ENCODE measurements around the gene TMEM69. TPM values are rescaled to one million over a fixed set of nuclear protein-coding genes. Genes with fewer than 3 reads are reported as not detected.
A peak's percentile ranks its signal among the peaks of the same experiment; 100 is the strongest.

TMEM69 gene
- total and polyA plus RNA-seq, 11 donors = 18.7 to 38.5 (median 25.2) TPM

DNA sequence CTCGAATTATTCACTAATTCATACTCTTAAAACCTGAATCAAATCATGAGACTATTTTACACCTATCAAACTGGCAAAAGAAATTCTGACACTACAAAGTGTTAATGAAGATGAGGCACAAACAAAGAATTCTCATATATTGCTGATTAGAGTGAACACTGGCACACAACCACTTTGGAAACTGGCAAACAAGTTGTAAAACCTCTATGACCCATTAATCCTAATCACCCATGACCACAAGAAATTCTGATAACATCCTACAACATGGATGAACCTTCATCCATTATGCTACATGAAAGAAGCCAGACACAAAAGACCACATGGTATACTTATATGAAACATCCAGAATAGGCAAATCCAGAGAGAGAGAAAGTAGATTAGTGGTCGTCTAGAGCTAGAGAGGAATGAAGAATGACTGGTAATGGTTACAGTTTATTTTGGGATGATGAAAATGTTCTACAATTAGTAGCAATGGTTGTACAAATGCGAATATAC, 10.2 kb upstream of the TMEM69 start:
- Histone ChIP-seq H3K4me3 (no peak overlapping the region), H3K4me1 (peaks cover 6 to 100% (median 95%) of the 10 kb centered on the region in 12 donors), H3K27me3 (no peaks in the 10 kb centered on the region), H3K9me3 (no peaks in the 10 kb centered on the region), H3K27ac (peak overlapping the region in 9 of 12 donors; percentile 33 to 73 (median 65)), H3K36me3 (peaks cover 0 to 5% (median 0%) of the 10 kb centered on the region in 9 donors)
- no peak for DNase-seq
- TF ChIP-seq POLR2A (IDR thresholded peaks at IDR 0.05) = no peak
- TF ChIP-seq, protein P1, sequence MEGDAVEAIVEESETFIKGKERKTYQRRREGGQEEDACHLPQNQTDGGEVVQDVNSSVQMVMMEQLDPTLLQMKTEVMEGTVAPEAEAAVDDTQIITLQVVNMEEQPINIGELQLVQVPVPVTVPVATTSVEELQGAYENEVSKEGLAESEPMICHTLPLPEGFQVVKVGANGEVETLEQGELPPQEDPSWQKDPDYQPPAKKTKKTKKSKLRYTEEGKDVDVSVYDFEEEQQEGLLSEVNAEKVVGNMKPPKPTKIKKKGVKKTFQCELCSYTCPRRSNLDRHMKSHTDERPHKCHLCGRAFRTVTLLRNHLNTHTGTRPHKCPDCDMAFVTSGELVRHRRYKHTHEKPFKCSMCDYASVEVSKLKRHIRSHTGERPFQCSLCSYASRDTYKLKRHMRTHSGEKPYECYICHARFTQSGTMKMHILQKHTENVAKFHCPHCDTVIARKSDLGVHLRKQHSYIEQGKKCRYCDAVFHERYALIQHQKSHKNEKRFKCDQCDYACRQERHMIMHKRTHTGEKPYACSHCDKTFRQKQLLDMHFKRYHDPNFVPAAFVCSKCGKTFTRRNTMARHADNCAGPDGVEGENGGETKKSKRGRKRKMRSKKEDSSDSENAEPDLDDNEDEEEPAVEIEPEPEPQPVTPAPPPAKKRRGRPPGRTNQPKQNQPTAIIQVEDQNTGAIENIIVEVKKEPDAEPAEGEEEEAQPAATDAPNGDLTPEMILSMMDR (IDR thresholded peaks at IDR 0.05) = no peak
- intact Hi-C loops (cut with DNase I) = no loop called here
- no peak for ATAC-seq
- WGBS, 4 donors = 57 to 65% (median 60%) methylated on average over 3 of the region's 3 CpGs

DNA sequence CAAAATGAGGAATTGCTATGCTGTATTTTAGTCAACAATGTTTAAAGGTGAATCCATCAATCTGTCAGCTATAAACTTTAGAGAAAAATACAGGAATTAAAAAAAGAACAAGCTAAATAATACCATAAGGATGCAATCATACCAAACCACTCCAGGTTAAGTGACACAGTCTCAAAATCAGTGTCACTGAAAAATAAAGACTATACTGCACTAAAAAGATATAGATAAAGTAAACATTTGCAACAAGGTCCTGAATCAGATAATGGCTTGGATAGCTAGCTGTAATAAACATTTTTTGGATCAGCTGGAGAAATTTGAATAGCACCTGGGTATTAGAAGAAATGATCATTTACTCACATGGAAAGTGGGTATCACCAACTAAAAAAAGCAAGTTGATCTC, 9.5 kb upstream of the TMEM69 start:
- peak overlapping the region in 2 of 12 donors; percentile 10 to 13 for H3K4me3 ChIP-seq
- no peaks in the 10 kb centered on the region for H3K9me3 ChIP-seq
- no peaks in the 10 kb centered on the region for H3K27me3 ChIP-seq
- no peak for DNase-seq
- peaks cover 6 to 100% (median 95%) of the 10 kb centered on the region in 12 donors for H3K4me1 ChIP-seq
- no peak for ATAC-seq
- H3K27ac ChIP-seq = peak overlapping the region in 11 of 12 donors; percentile 36 to 73 (median 67)
- TF ChIP-seq POLR2A (IDR thresholded peaks at IDR 0.05) = no peak
- TF ChIP-seq, protein P1 (IDR thresholded peaks at IDR 0.05) = no peak
- H3K36me3 ChIP-seq = peaks cover 0 to 5% (median 0%) of the 10 kb centered on the region in 9 donors
- intact Hi-C loops (cut with DNase I) = no loop called here

DNA sequence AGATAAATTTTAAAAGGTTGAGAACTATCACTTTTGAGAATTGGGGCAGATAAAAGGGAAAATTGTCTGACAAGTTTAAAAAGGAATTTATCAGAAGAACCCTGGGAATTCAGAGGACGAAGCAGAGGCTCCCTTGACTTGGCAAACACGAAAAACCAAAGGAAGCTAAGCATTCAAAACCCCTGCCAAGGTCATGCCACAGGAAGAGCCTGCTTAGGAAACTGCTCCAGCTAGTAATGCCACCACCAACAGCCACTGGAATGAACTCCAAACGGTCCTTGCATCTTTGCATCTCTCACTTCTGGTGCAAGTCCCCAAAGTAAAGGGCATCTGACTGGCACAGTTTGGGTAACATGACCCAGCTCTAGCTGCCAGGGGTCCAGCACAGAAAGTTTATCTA, 8.9 kb upstream of the TMEM69 start:
- TF ChIP-seq POLR2A (IDR thresholded peaks at IDR 0.05) = no peak
- TF ChIP-seq, protein P1 (IDR thresholded peaks at IDR 0.05) = no peak
- Histone ChIP-seq H3K9me3 (no peaks in the 10 kb centered on the region), H3K27me3 (no peaks in the 10 kb centered on the region), H3K36me3 (peaks cover 0 to 5% (median 0%) of the 10 kb centered on the region in 9 donors), H3K27ac (peak overlapping the region in 11 of 12 donors; percentile 36 to 73 (median 67)), H3K4me1 (peaks cover 9 to 100% (median 93%) of the 10 kb centered on the region in 12 donors), H3K4me3 (peak overlapping the region in 2 of 12 donors; percentile 10 to 13)
- ATAC-seq = peak in 3 of 4 donors; percentile 26 to 55 (median 35)
- intact Hi-C loops (cut with DNase I) = no loop called here
- DNase-seq = no peak
- WGBS, 4 donors = 0 to 6% (median 4%) methylated on average over 3 of the region's 3 CpGs

DNA sequence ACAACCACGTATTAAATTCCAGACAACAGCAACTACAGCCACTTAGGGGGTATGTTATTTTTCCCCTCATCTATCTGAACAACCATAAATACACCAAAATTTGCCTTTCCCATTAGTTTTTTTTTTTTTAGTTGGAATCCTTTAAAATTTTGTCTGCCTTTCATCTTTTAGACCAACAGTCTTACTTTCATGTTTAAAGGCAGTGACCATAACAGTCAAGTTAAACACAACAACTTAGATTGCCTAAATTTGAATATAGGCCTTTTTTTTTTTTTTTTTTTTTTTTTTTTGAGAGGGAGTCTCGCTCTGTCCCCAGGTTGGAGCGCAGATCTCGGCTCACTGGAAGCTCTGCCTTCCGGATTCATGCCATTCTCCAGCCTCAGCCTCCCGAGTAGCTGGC, 5.0 kb upstream of the TMEM69 start:
- intact Hi-C loops (cut with DNase I) = loop anchor here in 5 of 10 donors (10.0 kb wide), 2 partner anchors 98 to 158 kb away; partner anchors contain the start of genes NASP (in 3 of the 5) and PRDX1 (in 2 of the 5)
- peaks cover 12 to 76% (median 65%) of the 10 kb centered on the region in 12 donors for H3K4me1 ChIP-seq
- H3K27me3 ChIP-seq = no peaks in the 10 kb centered on the region
- no peak for ATAC-seq
- H3K4me3 ChIP-seq = no peak overlapping the region
- H3K27ac ChIP-seq = no peak overlapping the region
- no peaks in the 10 kb centered on the region for H3K9me3 ChIP-seq
- no peak for TF ChIP-seq POLR2A (IDR thresholded peaks at IDR 0.05)
- TF ChIP-seq, protein P1 (IDR thresholded peaks at IDR 0.05) = no peak
- no peaks in the 10 kb centered on the region for H3K36me3 ChIP-seq
- WGBS, 4 donors = 68 to 85% (median 80%) methylated on average over 6 of the region's 6 CpGs
- DNase-seq = no peak
